ENCODE data around the gene WHRN. TPM values are rescaled to one million over a fixed set of nuclear protein-coding genes. Genes with fewer than 3 reads are reported as not detected.

The WHRN gene
- total and polyA plus RNA-seq, 2 donors (not counting 1 experiment from before 2014, with no cell fraction given), result 19.4 to 95.7 TPM

DNA sequence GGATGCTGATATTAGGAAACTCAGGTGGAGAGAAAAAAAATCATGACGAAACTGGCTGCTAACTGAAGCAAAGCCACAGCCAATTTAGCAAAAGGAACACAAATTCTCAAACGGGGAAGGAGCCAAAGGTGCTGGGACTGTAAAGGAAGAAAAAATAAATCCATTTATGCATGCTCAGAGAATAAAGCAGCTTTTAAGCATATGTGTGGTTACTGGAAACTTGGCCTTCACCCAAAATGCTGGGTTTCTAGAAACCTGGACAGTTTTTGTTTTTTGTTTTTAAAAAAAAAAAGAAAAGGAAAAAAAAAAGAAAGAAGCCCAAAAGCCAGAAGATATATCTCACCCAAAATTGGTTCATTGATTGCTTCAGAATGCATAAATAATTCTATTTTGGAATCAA lies 8.0 kb downstream of the WHRN start:
- no CpG with 5 or more reads among the region's 2 CpGs for WGBS (ENCODE audit: insufficient coverage)
- no peak overlapping the region for H3K4me3 ChIP-seq (ENCODE audit: control extremely low read depth in 1 of 5, extremely low read depth in 1 of 5, insufficient read depth in 1 of 5, low read depth in 2 of 5, low read length in 4 of 5)
- H3K4me3 Mint-ChIP-seq, result peak overlapping the region; percentile 10
- H4K20me1 ChIP-seq (ENCODE audit: control insufficient read depth, insufficient read depth, low read length, poor library complexity, severe bottlenecking), result no peaks in the 10 kb centered on the region
- POLR2A ChIA-PET, result no interaction called here
- H3K79me2 ChIP-seq (ENCODE audit: control insufficient read depth, insufficient read depth, low read length), result no peaks in the 10 kb centered on the region
- H3K27me3 Mint-ChIP-seq, result no peaks in the 10 kb centered on the region
- DNase-seq (no peak), ATAC-seq (ENCODE audit: low read depth) (no peak)
- H3K4me1 Mint-ChIP-seq, result peaks cover 24% of the 10 kb centered on the region
- no peaks in the 10 kb centered on the region for H3K9me3 Mint-ChIP-seq (ENCODE audit: insufficient read depth)
- no peak overlapping the region for H3K9ac ChIP-seq (ENCODE audit: low read length)
- H3K27ac Mint-ChIP-seq, result no peak overlapping the region
- H3K27ac ChIP-seq (ENCODE audit: low read length in 2 of 2), result no peak overlapping the region
- H3K4me1 ChIP-seq (ENCODE audit: control insufficient read depth in 2 of 2, insufficient read depth in 2 of 2, low read length in 2 of 2), result peaks cover 5 to 6% of the 10 kb centered on the region in 2 donors
- CTCF ChIA-PET, result interaction anchor here (1.1 to 2.5 kb wide), 3 partner anchors 10 to 156 kb away, joined by 3 to 8 read pairs (median 4); no protein-coding TSS in a partner anchor
- no peak overlapping the region for H2AFZ ChIP-seq (ENCODE audit: insufficient read depth, low read depth, low read length, poor library complexity, severe bottlenecking)
- TF ChIP-seq CTCF (IDR thresholded peaks at IDR 0.05) (no peak), EZH2 (IDR thresholded peaks at IDR 0.05; ENCODE audit: borderline replicate concordance, insufficient read depth, low read depth, low read length, poor library complexity, severe bottlenecking) (no peak)
- no peaks in the 10 kb centered on the region for H3K27me3 ChIP-seq (replicated peaks in 1 of 4; ENCODE audit: control extremely low read depth in 1 of 4, control insufficient read depth in 3 of 4, insufficient read depth in 4 of 4, low read length in 3 of 4)
- no peaks in the 10 kb centered on the region for H3K36me3 ChIP-seq (replicated peaks in 1 of 2; ENCODE audit: control extremely low read depth in 1 of 2, control insufficient read depth in 1 of 2, extremely low read depth in 1 of 2, insufficient read depth in 2 of 2, low read length in 1 of 2)
- H3K4me2 ChIP-seq (replicated peaks; ENCODE audit: low read depth, low read length, poor library complexity, severe bottlenecking), result no peak overlapping the region
- H3K9me3 ChIP-seq (ENCODE audit: control extremely low read depth in 1 of 3, control insufficient read depth in 2 of 3, insufficient read depth in 1 of 3, low read length in 2 of 3), result peaks cover 0 to 2% (median 0%) of the 10 kb centered on the region in 3 donors
- intact Hi-C loops (cut with micrococcal nuclease), result no loop called here

- no peak overlapping the region for H3K4me2 ChIP-seq (replicated peaks; ENCODE audit: low read depth, low read length, poor library complexity, severe bottlenecking)
- peaks cover 21% of the 10 kb centered on the region for H3K4me1 Mint-ChIP-seq
- DNase-seq (no peak), ATAC-seq (ENCODE audit: low read depth) (no peak)
- H3K36me3 ChIP-seq (replicated peaks in 1 of 2; ENCODE audit: control extremely low read depth in 1 of 2, control insufficient read depth in 1 of 2, extremely low read depth in 1 of 2, insufficient read depth in 2 of 2, low read length in 1 of 2), result no peaks in the 10 kb centered on the region
- no peaks in the 10 kb centered on the region for H4K20me1 ChIP-seq (ENCODE audit: control insufficient read depth, insufficient read depth, low read length, poor library complexity, severe bottlenecking)
- no peak overlapping the region for H3K4me3 ChIP-seq (ENCODE audit: control extremely low read depth in 1 of 5, extremely low read depth in 1 of 5, insufficient read depth in 1 of 5, low read depth in 2 of 5, low read length in 4 of 5)
- H3K27me3 ChIP-seq (replicated peaks in 1 of 4; ENCODE audit: control extremely low read depth in 1 of 4, control insufficient read depth in 3 of 4, insufficient read depth in 4 of 4, low read length in 3 of 4), result no peaks in the 10 kb centered on the region
- CTCF ChIA-PET, result interaction anchor here (0.7 to 2.5 kb wide), 3 partner anchors 8 to 90 kb away, joined by 3 to 8 read pairs (median 4); no protein-coding TSS in a partner anchor
- H3K27ac ChIP-seq (ENCODE audit: low read length in 2 of 2), result no peak overlapping the region
- WGBS (ENCODE audit: insufficient coverage), result 71% methylated on average over 1 of the region's 4 CpGs
- no peaks in the 10 kb centered on the region for H3K9me3 Mint-ChIP-seq (ENCODE audit: insufficient read depth)
- peaks cover 5 to 6% of the 10 kb centered on the region in 2 donors for H3K4me1 ChIP-seq (ENCODE audit: control insufficient read depth in 2 of 2, insufficient read depth in 2 of 2, low read length in 2 of 2)
- POLR2A ChIA-PET, result no interaction called here
- H3K79me2 ChIP-seq (ENCODE audit: control insufficient read depth, insufficient read depth, low read length), result no peaks in the 10 kb centered on the region
- H2AFZ ChIP-seq (ENCODE audit: insufficient read depth, low read depth, low read length, poor library complexity, severe bottlenecking), result no peak overlapping the region
- intact Hi-C loops (cut with micrococcal nuclease), result no loop called here
- no peak overlapping the region for H3K4me3 Mint-ChIP-seq
- no peaks in the 10 kb centered on the region for H3K27me3 Mint-ChIP-seq
- no peak overlapping the region for H3K9ac ChIP-seq (ENCODE audit: low read length)
- H3K27ac Mint-ChIP-seq, result no peak overlapping the region
- TF ChIP-seq EZH2 (IDR thresholded peaks at IDR 0.05; ENCODE audit: borderline replicate concordance, insufficient read depth, low read depth, low read length, poor library complexity, severe bottlenecking) (no peak), CTCF (IDR thresholded peaks at IDR 0.05) (no peak)
- H3K9me3 ChIP-seq (ENCODE audit: control extremely low read depth in 1 of 3, control insufficient read depth in 2 of 3, insufficient read depth in 1 of 3, low read length in 2 of 3), result peaks cover 0 to 2% (median 0%) of the 10 kb centered on the region in 3 donors
These were observed 9.3 kb downstream of the WHRN start for GRCh38 chr9:114496011-114496410.
